ENCODE results near the gene DHX16. TPM values are rescaled to one million over a fixed set of nuclear protein-coding genes. Genes with fewer than 3 reads are reported as not detected.
A peak's percentile ranks its signal among the peaks of the same experiment; 100 is the strongest.

DHX16 gene
- total and polyA plus RNA-seq, 9 of the 15 experiments (the other 6 are each of a cell fraction or from before 2014, with no cell fraction given): 14.6 to 66.1 (median 47.5) TPM

- TF ChIP-seq HOXB6 (CRISPR knock-in tag; IDR thresholded peaks at IDR 0.05; ENCODE audit: borderline replicate concordance) (no peak), NR2C1 (IDR thresholded peaks at IDR 0.05) (no peak), NR2C1 (tag; IDR thresholded peaks at IDR 0.05) (no peak), DIDO1 (tag; IDR thresholded peaks at IDR 0.05; ENCODE audit: low read depth) (no peak), ZNF140 (CRISPR knock-in tag; IDR thresholded peaks at IDR 0.05) (no peak), ZNF134 (CRISPR knock-in tag; conservative IDR thresholded peaks at IDR 0.05) (no peak), ZFP1 (CRISPR knock-in tag; IDR thresholded peaks at IDR 0.05) (no peak), ZNF3 (CRISPR knock-in tag; IDR thresholded peaks at IDR 0.05) (no peak), RNF2 (IDR thresholded peaks at IDR 0.05) (no peak), RFX7 (CRISPR knock-in tag; IDR thresholded peaks at IDR 0.05) (no peak), HNRNPK (IDR thresholded peaks at IDR 0.05; ENCODE audit: low read depth, low read length, poor library complexity, severe bottlenecking) (no peak), PURB (CRISPR knock-in tag; IDR thresholded peaks at IDR 0.05; ENCODE audit: low read depth) (no peak), HNRNPUL1 (IDR thresholded peaks at IDR 0.05; ENCODE audit: low read length) (no peak), E2F3 (CRISPR knock-in tag; IDR thresholded peaks at IDR 0.05) (no peak)
- TF ChIP-seq, protein P1, sequence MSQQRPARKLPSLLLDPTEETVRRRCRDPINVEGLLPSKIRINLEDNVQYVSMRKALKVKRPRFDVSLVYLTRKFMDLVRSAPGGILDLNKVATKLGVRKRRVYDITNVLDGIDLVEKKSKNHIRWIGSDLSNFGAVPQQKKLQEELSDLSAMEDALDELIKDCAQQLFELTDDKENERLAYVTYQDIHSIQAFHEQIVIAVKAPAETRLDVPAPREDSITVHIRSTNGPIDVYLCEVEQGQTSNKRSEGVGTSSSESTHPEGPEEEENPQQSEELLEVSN (IDR thresholded peaks at IDR 0.05; ENCODE audit: borderline replicate concordance in 1 of 2, extremely low read depth in 1 of 2, insufficient read depth in 1 of 2, insufficient read length in 1 of 2, low read depth in 1 of 2, low read length in 1 of 2, poor library complexity in 1 of 2, severe bottlenecking in 1 of 2): no peak
- TF ChIP-seq, protein P2, sequence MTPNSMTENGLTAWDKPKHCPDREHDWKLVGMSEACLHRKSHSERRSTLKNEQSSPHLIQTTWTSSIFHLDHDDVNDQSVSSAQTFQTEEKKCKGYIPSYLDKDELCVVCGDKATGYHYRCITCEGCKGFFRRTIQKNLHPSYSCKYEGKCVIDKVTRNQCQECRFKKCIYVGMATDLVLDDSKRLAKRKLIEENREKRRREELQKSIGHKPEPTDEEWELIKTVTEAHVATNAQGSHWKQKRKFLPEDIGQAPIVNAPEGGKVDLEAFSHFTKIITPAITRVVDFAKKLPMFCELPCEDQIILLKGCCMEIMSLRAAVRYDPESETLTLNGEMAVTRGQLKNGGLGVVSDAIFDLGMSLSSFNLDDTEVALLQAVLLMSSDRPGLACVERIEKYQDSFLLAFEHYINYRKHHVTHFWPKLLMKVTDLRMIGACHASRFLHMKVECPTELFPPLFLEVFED (CRISPR knock-in tag; conservative IDR thresholded peaks at IDR 0.05): peak; percentile 71; the same call in 1 of the 2 replicates
- TF ChIP-seq, protein P3, sequence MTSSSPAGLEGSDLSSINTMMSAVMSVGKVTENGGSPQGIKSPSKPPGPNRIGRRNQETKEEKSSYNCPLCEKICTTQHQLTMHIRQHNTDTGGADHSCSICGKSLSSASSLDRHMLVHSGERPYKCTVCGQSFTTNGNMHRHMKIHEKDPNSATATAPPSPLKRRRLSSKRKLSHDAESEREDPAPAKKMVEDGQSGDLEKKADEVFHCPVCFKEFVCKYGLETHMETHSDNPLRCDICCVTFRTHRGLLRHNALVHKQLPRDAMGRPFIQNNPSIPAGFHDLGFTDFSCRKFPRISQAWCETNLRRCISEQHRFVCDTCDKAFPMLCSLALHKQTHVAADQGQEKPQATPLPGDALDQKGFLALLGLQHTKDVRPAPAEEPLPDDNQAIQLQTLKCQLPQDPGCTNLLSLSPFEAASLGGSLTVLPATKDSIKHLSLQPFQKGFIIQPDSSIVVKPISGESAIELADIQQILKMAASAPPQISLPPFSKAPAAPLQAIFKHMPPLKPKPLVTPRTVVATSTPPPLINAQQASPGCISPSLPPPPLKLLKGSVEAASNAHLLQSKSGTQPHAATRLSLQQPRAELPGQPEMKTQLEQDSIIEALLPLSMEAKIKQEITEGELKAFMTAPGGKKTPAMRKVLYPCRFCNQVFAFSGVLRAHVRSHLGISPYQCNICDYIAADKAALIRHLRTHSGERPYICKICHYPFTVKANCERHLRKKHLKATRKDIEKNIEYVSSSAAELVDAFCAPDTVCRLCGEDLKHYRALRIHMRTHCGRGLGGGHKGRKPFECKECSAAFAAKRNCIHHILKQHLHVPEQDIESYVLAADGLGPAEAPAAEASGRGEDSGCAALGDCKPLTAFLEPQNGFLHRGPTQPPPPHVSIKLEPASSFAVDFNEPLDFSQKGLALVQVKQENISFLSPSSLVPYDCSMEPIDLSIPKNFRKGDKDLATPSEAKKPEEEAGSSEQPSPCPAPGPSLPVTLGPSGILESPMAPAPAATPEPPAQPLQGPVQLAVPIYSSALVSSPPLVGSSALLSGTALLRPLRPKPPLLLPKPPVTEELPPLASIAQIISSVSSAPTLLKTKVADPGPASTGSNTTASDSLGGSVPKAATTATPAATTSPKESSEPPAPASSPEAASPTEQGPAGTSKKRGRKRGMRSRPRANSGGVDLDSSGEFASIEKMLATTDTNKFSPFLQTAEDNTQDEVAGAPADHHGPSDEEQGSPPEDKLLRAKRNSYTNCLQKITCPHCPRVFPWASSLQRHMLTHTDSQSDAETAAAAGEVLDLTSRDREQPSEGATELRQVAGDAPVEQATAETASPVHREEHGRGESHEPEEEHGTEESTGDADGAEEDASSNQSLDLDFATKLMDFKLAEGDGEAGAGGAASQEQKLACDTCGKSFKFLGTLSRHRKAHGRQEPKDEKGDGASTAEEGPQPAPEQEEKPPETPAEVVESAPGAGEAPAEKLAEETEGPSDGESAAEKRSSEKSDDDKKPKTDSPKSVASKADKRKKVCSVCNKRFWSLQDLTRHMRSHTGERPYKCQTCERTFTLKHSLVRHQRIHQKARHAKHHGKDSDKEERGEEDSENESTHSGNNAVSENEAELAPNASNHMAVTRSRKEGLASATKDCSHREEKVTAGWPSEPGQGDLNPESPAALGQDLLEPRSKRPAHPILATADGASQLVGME (CRISPR knock-in tag; IDR thresholded peaks at IDR 0.05): no peak
Measured at GRCh38 chr6:30613251-30614043, 59.4 kb downstream of the DHX16 start (continued).

All from K562 (cell line).